ENCODE data around the gene CRELD1. TPM values are rescaled to one million over a fixed set of nuclear protein-coding genes. Genes with fewer than 3 reads are reported as not detected.
A peak's percentile ranks its signal among the peaks of the same experiment; 100 is the strongest.

CRELD1 gene
- total and polyA plus RNA-seq, 9 of the 15 experiments (the other 6 are each of a cell fraction or from before 2014, with no cell fraction given): 3.3 to 25.8 (median 16.5) TPM

DNA sequence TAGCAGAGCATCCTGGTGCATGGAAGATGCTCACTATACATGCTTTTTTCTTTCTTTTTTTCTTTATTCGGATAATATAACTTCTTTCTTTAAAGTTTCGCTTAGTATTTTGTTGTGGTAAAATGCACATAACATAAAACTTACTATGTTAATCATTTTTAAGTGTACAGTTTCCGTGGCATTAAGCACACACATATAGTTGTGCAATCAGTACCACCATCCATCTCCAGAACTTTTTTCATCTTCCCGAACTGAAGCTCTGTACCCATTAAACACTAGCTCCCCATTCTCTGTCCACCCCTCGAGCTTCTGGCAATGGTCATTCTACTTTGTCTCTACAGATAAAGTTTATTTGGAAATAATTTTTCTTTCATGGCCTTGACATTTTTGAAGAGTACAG lies 44.2 kb upstream of the CRELD1 start (continued):
- peak; percentile 82 for TF ChIP-seq ZBTB40 (IDR thresholded peaks at IDR 0.05)
- TF ChIP-seq ZBTB40 (CRISPR knock-in tag; IDR thresholded peaks at IDR 0.05): 0 out of 2 replicates have a peak, but pooled peaks have one; percentile 15
- no peak for TF ChIP-seq MCM5 (IDR thresholded peaks at IDR 0.05; ENCODE audit: low read depth)
- TF ChIP-seq, protein P1, sequence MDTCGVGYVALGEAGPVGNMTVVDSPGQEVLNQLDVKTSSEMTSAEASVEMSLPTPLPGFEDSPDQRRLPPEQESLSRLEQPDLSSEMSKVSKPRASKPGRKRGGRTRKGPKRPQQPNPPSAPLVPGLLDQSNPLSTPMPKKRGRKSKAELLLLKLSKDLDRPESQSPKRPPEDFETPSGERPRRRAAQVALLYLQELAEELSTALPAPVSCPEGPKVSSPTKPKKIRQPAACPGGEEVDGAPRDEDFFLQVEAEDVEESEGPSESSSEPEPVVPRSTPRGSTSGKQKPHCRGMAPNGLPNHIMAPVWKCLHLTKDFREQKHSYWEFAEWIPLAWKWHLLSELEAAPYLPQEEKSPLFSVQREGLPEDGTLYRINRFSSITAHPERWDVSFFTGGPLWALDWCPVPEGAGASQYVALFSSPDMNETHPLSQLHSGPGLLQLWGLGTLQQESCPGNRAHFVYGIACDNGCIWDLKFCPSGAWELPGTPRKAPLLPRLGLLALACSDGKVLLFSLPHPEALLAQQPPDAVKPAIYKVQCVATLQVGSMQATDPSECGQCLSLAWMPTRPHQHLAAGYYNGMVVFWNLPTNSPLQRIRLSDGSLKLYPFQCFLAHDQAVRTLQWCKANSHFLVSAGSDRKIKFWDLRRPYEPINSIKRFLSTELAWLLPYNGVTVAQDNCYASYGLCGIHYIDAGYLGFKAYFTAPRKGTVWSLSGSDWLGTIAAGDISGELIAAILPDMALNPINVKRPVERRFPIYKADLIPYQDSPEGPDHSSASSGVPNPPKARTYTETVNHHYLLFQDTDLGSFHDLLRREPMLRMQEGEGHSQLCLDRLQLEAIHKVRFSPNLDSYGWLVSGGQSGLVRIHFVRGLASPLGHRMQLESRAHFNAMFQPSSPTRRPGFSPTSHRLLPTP (IDR thresholded peaks at IDR 0.05; ENCODE audit: borderline replicate concordance, extremely low read depth, insufficient read length): no peak
- no peak for TF ChIP-seq DIDO1 (tag; IDR thresholded peaks at IDR 0.05; ENCODE audit: low read depth)
- TF ChIP-seq RFX5 (IDR thresholded peaks at IDR 0.05; ENCODE audit: low read depth, low read length): no peak
- no peak for TF ChIP-seq ZNF778 (CRISPR knock-in tag; IDR thresholded peaks at IDR 0.05)
- no peak for TF ChIP-seq ZC3H4 (CRISPR knock-in tag; IDR thresholded peaks at IDR 0.05; ENCODE audit: borderline replicate concordance)
- TF ChIP-seq TSC22D4 (tag; IDR thresholded peaks at IDR 0.05): no peak
- no peak for TF ChIP-seq PHB (CRISPR knock-in tag; IDR thresholded peaks at IDR 0.05)
- no peak for TF ChIP-seq MEF2A (IDR thresholded peaks at IDR 0.05; ENCODE audit: control insufficient read depth, low read depth, low read length)
